NCI-H128 (cell line): ENCODE results near the gene TACC3.

ENCODE experiments used
- DNase-seq: peaks from one replicate; lab custom pipeline; 2025; ENCODE audit not compliant: unreplicated experiment; lab: John Stamatoyannopoulos, UW

TACC3 gene

GRCh38 chr4:1758306-1759121 is 37.2 kb downstream of the TACC3 start:
- no peak for DNase-seq

DNA sequence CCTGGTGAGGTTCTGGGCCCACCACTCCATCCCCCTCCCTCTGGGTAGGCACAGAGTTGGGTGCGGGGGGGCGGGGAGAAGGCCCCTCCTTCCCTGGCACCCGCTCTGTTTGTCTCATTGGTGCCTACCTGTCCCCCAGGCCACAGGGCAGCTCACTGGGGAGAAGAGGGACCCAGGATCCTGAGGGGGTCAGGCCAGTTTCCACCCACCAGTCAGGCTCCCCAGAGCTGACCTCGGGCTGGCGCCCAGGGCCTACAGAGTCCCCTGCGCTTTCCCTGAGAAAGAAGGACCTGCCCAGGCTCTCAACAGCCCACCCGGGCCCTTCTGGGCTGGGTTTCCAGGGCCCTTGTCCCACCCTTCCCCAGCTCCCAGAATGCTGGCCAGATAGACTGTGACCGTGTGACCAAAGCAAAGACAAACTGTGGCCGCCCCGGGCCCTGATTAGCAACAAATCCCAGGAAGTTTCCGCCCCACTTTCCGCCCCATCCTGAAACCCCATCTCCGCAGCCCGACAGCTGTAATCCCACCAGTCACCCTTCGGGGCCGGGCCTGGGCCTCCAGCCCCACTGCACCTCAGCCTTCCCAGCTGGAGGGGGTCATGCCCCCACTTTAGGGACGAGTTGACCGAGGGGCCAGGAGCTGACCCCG is 38.0 kb downstream of the TACC3 start:
- no peak for DNase-seq

DNA sequence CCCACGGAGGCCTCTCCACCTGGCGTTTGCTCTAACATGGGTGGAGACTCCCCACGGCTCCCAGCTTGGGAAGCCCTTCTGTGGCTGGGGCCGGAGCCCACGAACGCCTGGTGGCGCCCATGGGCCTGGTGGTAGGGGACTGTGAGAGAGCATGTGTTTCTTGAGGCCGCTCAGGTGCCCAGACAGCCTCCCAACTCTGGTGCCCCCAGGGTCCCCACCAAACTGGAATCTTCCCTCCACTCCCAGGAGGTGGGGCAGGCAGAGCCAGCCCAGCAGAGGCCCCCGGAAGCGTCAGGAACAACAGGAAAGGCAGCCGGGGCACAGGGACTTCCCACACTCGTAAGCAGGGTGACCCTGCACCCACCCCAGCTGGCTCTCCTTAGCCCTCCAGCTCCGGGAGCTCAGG is 38.5 kb downstream of the TACC3 start:
- no peak for DNase-seq

DNA sequence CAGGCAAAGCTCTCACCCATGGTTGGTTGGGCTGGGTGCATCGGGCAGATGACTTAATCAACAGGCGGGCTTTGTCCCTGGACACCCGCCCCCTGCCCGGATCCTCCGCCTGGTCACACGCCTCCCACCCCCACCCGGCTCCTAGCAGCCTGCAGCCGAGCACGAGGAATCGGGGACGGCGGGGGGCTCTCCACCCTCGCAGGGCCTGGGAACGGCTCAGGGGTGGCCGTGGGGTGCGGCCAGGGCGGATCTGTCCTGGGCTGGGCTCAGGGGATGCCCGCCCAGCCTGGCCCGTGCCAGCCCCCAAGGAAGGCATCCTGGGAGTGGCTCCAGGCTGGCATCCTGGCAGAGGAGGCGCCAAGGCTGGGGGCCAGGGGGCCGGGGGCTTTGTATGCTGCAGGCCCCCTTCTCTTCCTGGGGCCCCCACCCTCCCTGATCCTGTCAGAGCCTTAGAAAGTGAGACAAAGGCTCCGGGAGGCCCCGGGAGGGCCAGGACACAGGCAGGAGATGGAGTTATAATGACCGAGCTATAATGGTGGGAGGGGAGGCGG is 39.3 kb downstream of the TACC3 start:
- DNase-seq = no peak

- DNase-seq = no peak
Observed at GRCh38 chr4:1761130-1761689, 39.9 kb downstream of the TACC3 start.

GRCh38 chr4:1762264-1763010 is 41.1 kb downstream of the TACC3 start:
- DNase-seq = no peak

GRCh38 chr4:1763070-1763549 is 41.8 kb downstream of the TACC3 start:
- DNase-seq = no peak

DNA sequence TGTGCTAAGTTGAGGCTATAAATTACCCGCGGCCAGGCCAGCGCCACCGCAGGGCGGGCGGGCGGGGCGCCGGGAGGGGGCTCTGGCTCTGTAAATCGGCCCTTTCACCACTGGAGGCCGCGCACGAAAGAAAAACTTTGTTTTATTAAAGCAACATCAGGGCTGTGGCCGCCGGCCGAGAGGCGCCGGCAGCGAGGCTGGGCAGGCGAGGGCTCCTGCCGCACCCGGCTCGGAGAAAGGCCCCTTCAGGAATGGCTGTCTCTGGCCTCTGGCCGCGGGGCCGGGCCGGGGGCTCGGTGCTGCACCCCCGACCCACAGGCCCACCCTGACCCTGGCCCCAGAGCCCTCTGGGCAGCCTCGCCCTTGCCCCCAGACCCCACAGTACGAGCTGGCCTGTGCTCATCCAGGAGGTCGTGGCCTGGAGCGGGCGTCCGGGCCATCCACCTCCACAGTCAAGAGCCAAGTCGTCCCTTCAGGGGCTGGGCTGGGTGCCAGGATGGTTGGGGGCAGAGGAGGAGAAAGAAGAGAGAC is 42.3 kb downstream of the TACC3 start:
- DNase-seq = no peak

DNA sequence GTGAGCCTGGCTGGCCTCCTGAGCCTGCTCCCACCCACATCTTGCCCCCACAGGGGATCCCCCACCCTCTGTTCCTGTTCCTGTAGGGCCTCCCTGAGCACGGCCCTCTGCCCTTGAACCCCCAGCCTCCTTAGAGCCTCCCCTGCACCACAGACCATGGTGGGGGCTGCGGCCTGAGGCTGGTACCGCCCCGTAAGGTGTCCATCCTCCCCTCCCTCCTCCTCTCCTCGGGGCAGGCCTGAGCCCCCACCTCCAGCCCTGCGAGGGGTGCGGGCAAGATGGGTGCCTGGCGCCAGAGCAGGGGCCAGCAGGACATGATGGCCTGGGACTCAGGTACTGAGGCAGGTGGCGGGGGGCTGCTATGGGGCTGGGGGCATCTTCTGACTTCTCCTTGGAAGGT is 43.3 kb downstream of the TACC3 start:
- DNase-seq = no peak

- DNase-seq = no peak
Observed at GRCh38 chr4:1765409-1766072, 44.2 kb downstream of the TACC3 start.

DNA sequence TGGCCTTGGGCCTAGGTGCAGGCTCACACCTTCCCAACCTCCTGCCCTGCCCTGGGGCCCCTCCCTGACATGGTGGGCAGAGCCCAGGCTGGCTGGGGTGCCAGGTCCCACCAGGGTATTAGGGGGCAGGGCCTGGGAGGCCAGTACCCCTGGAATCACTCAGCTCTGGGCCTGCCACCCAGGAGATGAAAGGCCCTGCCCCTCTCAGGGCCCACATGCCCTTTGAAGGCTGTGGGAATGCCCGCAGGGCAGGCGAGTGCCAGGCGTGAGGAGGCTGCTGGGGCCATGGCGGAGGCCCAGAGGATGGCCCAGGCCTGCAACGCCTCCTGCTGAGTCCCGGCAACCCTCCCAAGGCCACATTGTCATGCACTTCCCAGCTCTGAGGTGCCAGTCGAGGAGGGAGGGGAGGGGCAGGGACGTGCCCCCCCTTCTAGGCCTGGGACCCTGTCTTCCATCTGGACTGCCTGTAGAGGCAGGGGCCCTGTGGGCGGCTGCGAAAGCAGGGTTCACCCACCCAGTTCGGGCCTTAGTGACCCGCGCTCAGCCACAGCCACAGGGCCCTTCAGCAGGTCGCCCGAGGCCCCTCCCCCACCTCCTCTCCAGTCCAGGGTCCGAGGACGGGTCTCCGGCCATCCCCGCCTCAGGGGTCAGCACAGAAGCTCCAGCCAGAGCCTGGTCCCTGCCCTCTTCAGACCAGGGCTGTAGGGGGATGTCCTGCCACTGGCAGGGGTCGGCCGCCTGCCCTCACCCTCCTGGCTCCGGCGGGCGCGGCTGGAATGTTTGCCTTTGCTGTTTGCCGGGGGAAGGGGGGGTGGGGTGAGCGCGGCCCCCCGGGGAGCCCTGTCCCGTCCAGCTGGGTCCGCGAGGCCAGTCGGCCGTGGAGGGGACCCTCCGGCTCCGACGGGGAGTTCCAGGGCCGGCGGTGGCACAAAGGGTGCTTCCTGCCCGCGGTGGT is 45.1 kb downstream of the TACC3 start:
- no peak for DNase-seq

- DNase-seq = no peak
Observed at GRCh38 chr4:1767061-1767769, 45.9 kb downstream of the TACC3 start.

DNA sequence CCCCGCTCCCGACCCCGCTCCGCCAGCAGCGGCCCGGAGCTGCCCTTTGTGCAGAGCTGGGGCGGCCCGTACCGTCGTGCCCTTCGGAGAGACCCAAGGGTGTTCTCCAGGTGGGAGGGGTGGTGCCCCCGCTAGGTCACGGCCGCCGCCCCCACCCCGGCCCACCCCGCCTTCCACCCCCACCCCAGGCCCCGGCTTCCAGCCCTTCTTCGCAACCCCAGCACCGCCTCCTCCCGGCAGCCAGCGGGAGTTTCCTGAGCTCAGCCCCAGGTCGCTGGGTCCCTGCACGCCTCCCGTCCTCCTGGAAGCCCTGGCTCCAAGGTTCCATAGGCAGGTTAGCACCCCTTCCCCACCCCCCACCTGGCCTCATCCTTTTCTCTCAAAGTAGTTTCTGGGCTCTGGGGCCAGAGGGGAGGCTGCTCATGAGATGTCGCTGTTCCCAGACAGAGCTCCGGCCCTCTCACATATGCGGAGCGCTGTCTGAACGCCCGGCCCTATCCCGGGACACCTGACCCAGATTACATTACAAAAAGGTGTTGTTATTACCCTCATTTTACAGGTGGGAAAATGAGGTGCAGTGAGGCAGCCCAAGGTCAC is 46.5 kb downstream of the TACC3 start:
- DNase-seq = no peak

GRCh38 chr4:1768367-1769034 is 47.2 kb downstream of the TACC3 start:
- no peak for DNase-seq

- no peak for DNase-seq
Observed at GRCh38 chr4:1769692-1770091, 48.4 kb downstream of the TACC3 start.

GRCh38 chr4:1770245-1770644 is 48.9 kb downstream of the TACC3 start:
- DNase-seq = no peak

- no peak for DNase-seq
Observed at GRCh38 chr4:1770791-1771231, 49.5 kb downstream of the TACC3 start.
